SK-N-SH (cell line): ENCODE results near the gene FRS3.

Experiments
- CTCF ChIP-seq: fragments of 200-600 bp; sonication (generic); IDR thresholded peaks from 2 replicates; pipeline ENCODE4 v1.6.1; 2017; ENCODE audit warnings: antibody characterized with exemption, mild to moderate bottlenecking, moderate library complexity
- TAF1 ChIP-seq: IDR thresholded peaks from 2 replicates; pipeline ENCODE4 v1.6.1; 2012; ENCODE audit warnings: low read depth, mild to moderate bottlenecking, low read length, moderate library complexity, borderline replicate concordance
- USF2 ChIP-seq: fragments of 150-350 bp; IDR thresholded peaks from 2 replicates; pipeline ENCODE4 v1.6.1; 2017; ENCODE audit warnings: antibody characterized with exemption, low read length, low read depth, borderline replicate concordance

DNA sequence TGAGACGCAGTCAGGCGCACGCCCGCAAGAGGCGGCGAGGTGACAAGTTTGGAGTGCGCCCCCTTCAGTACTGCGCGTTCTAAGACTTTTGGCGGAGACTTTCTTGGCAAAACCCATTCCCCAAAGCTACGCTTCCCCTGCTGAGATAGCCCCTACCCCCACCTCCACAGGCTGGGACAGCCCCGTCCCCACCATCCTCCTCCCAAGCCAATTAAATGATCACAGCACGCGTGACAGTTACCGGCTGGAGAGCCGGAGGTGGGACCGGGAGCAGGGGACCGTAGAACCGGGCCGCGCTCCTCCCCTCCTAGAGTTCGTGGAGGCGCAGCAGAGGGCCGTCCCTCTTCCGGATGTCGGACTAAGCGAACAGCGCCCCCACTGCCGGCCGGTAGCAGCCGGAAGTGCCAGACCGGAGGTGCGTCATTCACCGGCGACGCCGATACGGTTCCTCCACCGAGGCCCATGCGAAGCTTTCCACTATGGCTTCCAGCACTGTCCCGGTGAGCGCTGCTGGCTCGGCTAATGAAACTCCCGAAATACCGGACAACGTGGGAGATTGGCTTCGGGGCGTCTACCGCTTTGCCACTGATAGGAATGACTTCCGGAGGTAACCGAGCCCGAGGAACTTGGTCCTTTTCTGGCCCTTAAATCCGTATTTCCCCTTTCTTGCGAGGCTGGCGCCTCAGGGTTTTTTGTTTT lies 7.7 kb upstream of the FRS3 start, which contains the start of gene TOMM6:
- TF ChIP-seq CTCF (peak; percentile 70), TAF1 (peak; percentile 95), USF2 (no peak)
